ENCODE results near the gene NRIP3.
"Not testable (repeated sequence)": the region's sequence is repeated elsewhere in the genome, so short reads cannot be mapped to it uniquely, and the experiment has no call there.

GRCh38 chr11:8979365-8979764 is 24.4 kb downstream of the NRIP3 start:
- not testable (repeated sequence) for TF ChIP-seq CTCF (conservative IDR thresholded peaks at IDR 0.05; ENCODE audit: low read length); EZH2phosphoT487 (IDR thresholded peaks at IDR 0.05; ENCODE audit: borderline replicate concordance, low read depth, low read length)
